Stomach (tissue), 4 donors: ENCODE measurements around the gene HSPA5.
A peak's percentile ranks its signal among the peaks of the same experiment; 100 is the strongest.

Experiments used
- CTCF ChIP-seq, 7 experiments: fragments of 450-650 bp in 4 of 7; fragments of 200-600 bp in 3 of 7; sonication (generic) in 3 of 7; IDR thresholded peaks; one replicate each; pipeline ENCODE4 v1.5.1; 2016 to 2019; ENCODE audit warnings: antibody characterized with exemption in 7 of 7, control low read depth in 2 of 7, mild to moderate bottlenecking in 1 of 7
- POLR2A ChIP-seq, 4 donors: fragments of 450-650 bp; IDR thresholded peaks; one replicate each; pipeline ENCODE4 v1.6.1; 2016; ENCODE audit warnings: antibody characterized with exemption in 4 of 4, control low read depth in 2 of 4, mild to moderate bottlenecking in 1 of 4, moderate library complexity in 1 of 4
- POLR2AphosphoS5 ChIP-seq, 3 donors: sonication (generic); formaldehyde crosslinking; IDR thresholded peaks; one replicate each; pipeline ENCODE4 v1.6.1; 2016; ENCODE audit warnings: antibody characterized with exemption in 3 of 3

GRCh38 chr9:125200216-125201047 lies 40.7 kb downstream of the HSPA5 start, which contains the start of gene RABEPK:
- TF ChIP-seq POLR2AphosphoS5 (IDR thresholded peaks at IDR 0.05) (peak; percentile 70 to 93 (median 91)), CTCF (IDR thresholded peaks at IDR 0.05) (no peak), POLR2A (IDR thresholded peaks at IDR 0.05) (peak in 1 of 4 donors; percentile 34)
